NCI-H82 treated with DMSO at 0.1 percent for 48 hours (cell line): ENCODE data around the gene TTL.
"Not testable (repeated sequence)": the region's sequence is repeated elsewhere in the genome, so short reads cannot be mapped to it uniquely, and the experiment has no call there.

Experiments used
- DNase-seq: peaks from one replicate; lab custom pipeline; 2025; ENCODE audit not compliant: unreplicated experiment; lab: John Stamatoyannopoulos, UW

TTL gene

DNA sequence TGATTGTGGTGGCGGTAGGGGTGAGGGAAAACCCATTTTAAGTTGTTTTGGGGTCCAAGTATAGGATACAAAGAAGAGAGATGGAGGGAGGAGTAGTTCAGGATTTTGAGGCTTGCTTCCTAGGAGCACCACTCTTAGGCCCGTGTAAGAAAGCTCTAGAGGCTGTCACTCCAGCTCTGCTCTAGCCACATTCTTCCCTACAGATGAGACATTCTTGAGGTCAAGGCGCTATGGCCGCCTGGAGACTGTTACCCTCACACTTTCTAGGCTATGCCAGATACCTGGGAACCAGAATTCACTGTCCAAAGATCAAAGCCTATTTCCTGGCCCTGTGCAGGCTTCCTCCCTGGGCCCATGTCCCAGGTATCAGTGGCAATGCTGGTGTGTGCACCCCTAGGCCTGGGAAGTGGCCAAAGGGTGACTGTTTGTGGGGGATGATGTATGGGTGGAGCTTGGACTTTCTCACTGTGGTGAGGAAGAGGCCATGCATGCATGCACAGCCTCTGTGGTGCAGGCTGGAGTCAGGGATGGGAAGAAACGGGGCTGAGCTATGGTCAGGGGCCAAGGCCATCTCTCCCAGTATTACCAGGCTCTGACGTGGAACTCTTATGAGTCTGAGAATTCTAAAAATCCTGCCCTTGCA lies 7.0 kb upstream of the TTL start:
- no peak for DNase-seq

DNA sequence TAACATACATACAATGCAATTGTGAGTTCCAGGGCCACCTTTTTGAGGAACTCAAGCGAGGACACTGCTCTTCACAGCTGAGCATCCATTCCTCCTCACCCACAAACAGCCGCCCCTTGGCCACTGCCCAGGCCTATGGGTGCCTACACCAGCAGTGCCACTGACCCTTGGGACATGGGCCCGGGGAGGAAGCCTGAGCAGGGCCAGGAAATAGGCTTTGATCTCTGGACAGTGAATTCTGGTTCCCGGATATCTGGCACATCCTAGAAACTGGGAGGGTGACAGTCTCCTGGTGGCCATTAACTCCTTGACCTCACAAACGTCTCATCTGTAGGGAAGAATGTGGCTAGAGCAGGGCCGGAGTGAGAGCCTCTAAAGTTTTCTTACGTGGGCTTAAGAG lies 5.5 kb upstream of the TTL start:
- DNase-seq = no peak

DNA sequence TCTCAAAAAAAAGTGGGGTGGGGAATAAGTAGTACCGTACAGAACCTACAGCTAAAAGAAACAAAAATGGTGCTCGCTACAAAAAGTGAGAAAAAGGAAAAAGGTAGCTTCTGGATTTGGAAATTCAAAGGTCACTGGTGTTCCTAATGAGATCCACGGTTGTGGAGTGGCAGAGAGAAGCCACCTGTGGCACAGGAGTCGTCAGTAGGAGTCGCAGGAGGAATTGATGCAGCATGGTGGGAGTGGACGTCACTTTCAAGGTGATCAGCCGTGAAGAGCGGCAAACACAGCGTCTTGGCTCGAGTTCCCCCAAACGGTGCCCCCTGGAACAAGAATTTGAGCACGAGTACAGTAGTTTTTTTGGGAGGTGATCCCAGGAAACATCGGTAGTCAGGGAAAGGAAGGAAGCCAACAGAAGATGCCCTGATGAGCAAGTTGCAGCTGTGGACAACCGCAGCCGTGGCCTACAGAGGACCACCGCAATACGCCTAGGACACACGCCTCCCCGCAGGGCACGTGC lies 1.4 kb upstream of the TTL start:
- DNase-seq = no peak

DNA sequence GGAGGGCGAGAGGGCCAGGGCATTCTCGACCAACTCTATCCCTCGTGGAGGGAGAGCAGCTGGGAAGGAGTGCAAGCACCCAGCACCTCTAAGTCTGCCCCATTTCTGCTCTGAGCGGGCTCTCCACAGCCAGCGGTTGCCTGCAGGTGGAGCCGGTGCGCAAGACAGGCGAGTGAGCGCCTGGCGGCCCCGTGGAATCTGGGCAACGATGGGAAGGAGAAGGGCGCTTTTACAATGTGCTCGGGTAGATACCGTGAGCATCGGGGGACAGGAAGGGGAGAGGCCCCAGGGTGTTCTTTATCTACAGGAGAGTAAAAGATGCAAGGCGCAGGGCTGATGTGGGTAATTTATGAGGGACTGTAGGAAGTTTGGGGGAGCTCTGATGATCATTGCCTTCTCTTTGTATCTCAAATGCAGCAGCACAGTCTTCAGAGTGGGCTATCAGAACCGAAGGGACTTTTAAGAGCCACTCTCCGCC lies 867 bp upstream of the TTL start:
- peak; percentile 62 for DNase-seq

DNA sequence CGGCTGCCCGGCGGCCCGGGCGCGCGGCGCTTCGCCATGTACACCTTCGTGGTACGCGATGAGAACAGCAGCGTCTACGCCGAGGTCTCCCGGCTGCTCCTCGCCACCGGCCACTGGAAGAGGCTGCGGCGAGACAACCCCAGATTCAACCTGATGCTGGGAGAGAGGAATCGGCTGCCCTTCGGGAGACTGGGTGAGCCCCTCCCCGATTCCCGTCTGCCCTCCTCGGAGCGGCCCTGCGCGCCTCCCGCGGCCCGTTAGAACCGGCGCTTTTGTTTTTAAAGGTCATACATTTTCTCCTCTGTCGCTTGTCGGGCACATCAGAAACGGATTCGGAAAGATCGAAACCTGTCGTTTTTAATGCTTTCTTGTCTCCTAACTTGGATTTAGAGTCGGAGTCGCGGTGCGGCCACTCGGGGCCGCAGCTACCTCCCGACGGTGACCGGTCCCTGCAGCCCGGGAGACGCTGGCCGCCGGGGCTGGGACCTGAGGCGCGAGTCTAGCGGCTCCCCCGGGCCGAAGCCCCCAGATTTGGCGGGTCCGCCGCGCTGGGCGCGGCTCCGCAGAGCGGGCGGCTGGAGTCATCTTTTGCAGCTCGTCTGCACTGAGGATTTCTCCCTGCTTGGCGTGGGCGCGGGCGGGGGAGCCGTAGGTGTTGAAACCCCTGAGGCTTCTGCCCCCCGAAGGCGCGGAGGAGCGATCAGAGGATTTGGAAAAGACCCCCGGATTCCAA lies 519 bp downstream of the TTL start:
- no peak for DNase-seq

DNA sequence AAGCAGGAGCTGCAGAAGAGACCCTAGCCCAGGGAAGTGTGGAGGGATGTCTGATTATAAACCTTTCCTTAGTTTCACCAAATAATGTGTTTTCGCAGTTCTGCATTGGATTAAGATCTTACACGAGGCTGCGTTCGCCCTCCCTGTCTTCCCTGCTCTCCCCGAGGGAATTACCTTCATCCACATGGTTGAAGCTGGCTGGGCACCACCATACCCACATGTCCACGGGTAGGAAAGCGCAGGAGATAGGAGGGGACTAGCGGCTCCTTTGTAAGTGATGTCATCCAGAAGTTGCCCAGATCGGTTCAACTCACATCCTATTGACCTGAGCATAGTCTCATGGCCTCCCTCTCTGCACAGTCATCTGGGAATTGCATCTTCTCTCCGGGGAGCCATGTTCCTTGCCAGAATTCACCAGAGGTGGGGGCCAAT lies 1.1 kb downstream of the TTL start:
- no peak for DNase-seq

DNA sequence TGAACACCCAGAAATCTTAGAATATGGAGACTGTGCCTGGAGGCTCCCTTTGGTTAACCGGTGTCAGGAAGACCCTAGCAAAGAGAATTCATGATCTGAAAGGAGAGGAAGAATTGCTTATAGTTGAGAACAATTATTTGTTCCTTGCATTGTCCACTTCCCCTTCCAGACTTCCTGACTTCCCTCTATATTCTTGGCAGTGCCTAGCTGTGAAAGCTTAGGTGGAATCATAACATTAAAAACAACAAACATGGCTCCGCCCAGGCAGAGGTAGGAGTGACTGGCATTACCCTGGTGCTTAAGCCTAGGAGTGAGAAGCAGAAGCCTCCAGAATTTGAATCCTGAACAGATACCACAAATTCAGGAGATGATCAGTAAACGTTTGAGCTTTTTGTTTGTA lies 1.9 kb downstream of the TTL start:
- no peak for DNase-seq

DNA sequence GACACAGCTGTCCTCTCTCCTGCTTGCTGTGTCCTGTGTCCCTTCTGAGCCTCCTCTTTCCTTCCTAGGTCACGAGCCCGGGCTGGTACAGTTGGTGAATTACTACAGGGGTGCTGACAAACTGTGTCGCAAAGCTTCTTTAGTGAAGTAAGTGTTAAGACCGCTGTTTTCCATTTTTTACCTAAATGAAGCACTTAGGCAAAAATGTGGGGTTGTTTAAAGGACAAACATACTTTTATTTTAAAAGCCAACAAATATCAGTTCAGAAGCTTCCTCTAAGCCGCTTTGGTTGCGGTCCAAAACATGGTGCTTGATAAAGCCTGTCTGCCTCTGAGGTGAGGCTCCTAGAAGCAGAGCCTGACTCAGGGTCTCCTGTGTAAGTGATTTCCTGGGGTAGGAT lies 3.9 kb downstream of the TTL start:
- DNase-seq = no peak

DNA sequence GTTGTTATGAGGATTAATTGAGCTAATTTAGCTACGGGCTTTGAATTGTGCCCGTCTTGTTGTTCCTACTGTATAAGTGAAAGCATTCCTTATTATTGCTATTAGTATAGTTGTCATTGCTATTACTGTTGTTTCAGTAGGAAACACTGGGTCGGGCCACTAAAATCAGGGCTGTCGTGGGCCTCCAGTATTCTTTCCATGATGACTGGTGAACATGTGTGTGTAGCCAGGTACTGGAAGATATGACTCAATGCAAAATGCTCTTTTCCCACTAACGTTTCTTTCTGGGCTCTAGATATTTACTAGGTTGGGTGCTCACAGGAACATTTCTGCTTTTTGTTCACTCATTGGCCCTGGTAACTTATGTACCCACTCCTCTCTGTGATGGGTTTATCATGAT lies 4.9 kb downstream of the TTL start:
- no peak for DNase-seq

DNA sequence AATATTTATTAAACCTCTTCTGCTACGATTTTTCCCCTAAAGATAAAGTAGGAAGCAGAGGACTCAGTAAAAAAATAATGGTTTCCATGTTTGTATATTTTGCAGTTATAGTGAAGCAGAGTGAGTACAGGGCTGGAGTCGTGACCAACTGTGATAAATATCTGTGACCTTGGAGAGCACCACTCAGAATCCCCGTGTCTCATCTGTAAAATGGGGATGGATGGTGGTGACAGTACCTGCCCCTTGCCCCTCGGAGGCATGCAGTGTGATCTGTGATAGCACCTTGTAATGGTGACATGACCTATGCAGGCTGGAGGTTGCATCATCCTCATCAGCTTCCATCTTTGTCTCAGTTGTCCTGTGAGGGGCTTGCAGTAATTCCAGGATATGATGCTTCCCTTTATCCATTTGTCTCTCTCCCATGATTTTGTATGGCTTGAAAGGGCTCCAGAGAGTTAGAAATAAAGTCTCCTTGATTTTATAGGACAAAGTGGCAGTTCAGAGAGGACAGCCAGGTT lies 5.5 kb downstream of the TTL start:
- no peak for DNase-seq

DNA sequence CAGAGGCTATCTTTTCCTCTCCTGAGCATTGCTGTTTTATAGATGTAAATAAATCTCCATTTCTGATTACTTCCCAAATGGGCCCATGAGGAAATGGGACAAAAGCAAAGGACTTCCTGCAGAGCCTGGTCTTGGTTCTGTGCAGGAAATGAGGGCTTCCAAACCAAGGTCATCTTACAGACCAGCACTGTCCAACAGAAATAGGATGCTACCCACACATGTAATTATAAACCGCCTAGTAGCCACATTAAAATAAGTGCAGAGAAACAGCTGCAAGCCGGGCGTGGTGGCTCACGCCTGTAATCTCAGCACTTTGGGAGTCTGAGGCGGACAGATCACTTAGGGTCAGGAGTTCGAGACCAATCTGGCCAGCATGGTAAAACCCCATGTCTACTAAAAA lies 6.2 kb downstream of the TTL start:
- no peak for DNase-seq

DNA sequence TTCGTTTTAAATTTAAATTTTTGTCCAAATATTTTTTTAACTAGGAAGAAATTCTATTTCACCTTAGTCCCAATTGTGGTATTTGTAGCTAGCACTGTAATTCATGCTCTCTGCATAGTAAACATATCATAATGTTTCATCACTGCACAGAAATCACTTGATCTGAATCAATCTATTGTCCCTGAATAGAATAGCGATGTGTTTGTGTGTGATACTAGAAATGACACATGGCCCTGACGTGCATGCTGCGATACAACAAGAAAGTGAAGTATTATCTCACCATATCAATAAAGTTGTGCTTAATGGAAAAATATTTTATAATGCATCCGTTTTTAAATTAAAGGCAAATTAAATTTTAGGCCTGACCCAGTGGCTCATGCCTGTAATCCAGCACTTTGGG lies 10.0 kb downstream of the TTL start:
- DNase-seq = no peak

DNA sequence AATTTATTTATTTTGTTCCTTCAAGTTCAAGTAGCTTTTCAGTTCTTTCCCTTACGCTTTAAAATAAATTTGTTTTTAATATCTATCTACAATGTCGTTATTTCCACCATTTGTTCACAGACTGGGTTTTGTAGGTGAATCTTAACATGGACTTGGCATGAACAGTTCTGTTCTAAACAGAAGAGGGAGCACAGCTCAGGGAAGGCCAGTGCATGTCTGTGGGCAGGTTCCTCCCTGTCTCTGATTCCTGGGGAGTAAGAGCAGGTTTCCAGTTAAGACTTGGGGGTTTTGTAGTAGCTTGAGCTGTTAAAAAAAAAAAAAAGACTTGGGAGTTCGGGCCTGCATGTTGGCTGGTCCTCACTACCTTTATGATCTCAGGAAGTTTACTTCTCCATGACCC lies 11.1 kb downstream of the TTL start:
- no peak for DNase-seq

DNA sequence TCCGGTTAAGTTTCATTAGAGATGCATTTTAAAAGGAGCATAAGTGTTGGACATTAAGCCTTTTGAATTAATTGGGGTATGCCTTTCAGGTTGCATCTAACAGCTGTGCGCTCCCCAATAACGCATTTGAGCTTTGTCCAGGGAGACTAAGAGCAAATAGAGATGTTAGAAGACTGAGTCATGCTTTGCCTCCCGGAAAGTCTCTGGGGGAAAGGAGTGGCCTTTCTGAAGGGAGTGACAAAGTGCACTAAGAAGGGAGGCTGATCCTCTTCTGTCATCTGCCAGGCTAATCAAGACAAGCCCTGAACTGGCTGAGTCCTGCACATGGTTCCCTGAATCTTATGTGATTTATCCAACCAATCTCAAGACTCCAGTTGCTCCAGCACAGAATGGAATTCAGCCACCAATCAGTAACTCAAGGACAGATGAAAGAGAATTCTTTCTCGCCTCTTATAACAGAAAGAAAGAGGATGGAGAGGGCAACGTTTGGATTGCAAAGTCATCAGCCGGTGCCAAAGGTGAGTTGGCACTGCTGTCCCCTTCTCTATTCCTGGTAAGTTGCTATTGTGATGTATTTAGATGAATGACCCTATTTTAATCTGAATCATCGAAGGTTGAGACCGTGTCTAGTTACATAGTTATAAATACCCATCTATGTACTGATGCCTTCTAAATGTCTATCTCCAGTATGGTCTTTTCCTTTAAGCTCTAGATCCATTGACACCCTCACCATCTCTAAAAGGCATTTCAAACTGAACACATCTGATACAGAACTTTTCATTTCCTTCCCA lies 12.1 kb downstream of the TTL start:
- peak; percentile 80 for DNase-seq

DNA sequence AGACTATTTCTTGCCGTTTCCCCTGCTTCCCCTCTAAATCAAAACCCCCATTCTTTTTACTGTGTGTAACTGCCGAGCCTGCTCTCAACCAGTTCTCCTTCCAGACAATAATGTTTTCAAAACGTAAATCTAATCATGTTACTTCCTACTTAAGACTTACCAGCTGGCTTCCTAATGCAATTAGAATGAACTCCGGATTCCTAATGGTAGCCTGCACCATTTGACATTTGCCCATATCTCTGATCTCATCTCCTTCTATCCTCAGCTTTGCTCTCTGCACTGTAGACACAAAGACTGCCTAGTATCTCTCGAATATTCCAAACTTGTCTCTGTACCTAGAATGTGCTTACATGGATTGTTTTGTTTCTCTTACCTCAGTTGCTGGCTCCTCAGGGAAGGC lies 12.9 kb downstream of the TTL start:
- DNase-seq = peak; percentile 96

DNA sequence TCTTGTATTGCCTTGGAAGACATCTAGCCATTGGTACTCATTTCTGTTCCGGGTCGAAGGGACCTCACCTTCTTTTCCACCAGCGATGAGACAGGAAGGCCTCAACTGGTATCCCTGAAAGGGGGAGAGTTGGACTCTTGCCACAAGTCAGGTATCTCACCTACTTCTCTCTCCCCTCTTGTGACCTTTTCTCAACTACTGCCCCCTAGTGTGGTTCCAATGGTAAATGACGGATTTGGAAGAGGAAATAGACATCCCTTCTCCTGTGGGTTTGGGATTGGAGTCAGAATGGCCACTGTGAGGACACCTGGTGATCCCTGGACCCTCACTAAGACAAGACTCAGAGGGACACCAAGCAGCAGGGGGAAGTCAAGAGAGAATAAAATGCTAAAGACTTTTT lies 13.9 kb downstream of the TTL start:
- DNase-seq = not testable (repeated sequence)

DNA sequence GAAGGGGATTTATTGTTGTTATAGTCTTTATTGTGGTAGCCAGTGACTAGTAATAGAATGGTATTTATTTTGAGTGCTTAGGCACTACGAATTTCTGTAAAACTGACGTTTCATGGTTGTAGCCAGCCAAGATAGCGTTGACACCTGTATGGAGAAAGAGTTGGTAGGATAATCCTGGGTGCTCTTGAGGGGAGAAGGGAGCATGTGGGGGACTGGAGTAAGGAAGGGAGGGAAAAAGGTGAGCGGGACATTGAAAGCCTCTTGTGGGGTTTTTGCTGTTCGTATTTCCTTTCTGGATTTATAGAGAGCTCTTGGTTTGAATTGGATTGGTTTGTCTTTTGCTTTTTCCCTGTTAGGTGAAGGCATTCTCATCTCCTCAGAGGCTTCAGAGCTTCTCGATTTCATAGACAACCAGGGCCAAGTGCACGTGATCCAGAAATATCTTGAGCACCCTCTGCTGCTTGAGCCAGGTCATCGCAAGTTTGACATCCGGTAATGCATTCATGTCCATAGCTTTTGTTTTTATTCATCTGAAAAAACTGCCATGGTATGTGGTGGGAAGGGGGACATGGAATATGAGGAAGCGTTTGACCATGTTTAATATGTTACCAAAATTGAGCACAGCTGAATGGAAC lies 19.0 kb downstream of the TTL start:
- DNase-seq = peak; percentile 8

DNA sequence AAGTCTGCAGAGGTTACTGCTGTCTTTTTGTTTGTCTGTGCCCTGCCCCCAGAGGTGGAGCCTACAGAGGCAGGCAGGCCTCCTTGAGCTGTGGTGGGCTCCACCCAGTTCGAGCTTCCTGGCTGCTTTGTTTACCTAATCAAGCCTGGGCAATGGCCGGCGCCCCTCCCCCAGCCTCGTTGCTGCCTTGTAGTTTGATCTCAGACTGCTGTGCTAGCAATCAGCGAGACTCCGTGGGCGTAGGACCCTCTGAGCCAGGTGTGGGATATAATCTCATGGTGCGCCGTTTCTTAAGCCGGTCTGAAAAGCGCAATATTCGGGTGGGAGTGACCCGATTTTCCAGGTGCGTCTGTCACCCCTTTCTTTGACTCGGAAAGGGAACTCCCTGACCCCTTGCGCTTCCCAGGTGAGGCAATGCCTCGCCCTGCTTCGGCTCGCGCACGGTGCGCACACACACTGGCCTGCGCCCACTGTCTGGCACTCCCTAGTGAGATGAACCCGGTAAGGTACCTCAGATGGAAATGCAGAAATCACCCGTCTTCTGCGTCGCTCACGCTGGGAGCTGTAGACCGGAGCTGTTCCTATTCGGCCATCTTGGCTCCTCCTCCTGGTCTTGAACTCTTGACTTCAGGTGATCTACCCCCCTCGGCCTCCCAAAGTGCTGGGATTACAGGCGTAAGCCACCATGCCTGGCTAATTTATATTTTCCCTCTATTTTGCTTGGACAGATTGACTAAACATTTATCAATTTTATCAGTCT lies 27.5 kb downstream of the TTL start:
- not testable (repeated sequence) for DNase-seq

DNA sequence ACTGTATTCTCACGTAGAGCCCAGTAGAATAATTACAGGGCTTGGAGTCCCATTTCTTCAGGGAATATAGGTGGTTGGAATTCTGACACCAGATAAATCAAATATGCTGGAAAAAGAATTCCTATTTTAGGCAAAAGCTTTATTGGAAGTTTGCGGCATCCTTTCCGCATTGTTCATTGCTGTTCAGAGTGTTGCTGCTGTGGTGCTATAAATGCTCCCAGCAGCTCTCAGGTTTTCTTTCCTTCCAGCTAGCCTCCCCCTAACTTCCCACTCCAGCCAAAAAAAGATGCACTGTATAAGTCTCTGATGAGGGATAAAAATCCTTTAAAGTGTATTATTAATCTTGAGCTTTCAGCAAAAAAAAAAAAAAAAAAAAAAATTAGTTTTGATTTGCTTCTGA lies 34.8 kb downstream of the TTL start:
- DNase-seq = no peak

DNA sequence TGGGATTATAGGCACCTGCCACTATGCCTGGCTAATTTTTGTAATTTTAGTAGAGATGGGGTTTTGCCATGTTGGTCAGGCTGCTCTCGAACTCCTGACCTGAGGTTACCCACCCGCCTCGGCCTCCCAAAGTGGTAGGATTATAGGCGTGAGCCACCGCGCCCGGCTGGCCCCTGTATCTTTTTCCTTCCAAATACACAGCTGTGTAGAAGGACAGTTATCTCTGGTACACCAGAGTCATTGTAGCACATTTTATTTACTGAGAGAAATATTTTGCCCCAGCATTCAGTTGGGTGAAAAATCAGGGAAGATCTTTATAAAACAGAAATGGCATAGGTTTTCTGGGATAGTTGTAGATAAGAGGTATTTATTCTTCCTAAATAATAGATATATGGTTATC lies 36.9 kb downstream of the TTL start:
- no peak for DNase-seq
